GM18511 (cell line): ENCODE measurements around the gene PSMG3.
"Not testable (repeated sequence)": the region's sequence is repeated elsewhere in the genome, so short reads cannot be mapped to it uniquely, and the experiment has no call there.

Source experiments
- ATAC-seq: cut with Tn5 transposase; IDR thresholded peaks from one replicate; pipeline ENCODE4 v1.9.1; 2021; ENCODE audit warnings: mild to moderate bottlenecking, moderate library complexity; ENCODE audit not compliant: unreplicated experiment

PSMG3 gene

GRCh38 chr7:1597066-1597760 lies 27.4 kb upstream of the PSMG3 start:
- ATAC-seq = no peak

- ATAC-seq = no peak
Measured at GRCh38 chr7:1596181-1597043, 26.6 kb upstream of the PSMG3 start.

- no peak for ATAC-seq
Measured at GRCh38 chr7:1595636-1596035, 25.8 kb upstream of the PSMG3 start.

GRCh38 chr7:1595027-1595426 lies 25.2 kb upstream of the PSMG3 start:
- ATAC-seq = no peak

- ATAC-seq = no peak
Measured at GRCh38 chr7:1593904-1594421, 24.1 kb upstream of the PSMG3 start.

- ATAC-seq = no peak
Measured at GRCh38 chr7:1593091-1593866, 23.4 kb upstream of the PSMG3 start.

- no peak for ATAC-seq
Measured at GRCh38 chr7:1592299-1592871, 22.6 kb upstream of the PSMG3 start.

GRCh38 chr7:1591876-1592275 lies 22.0 kb upstream of the PSMG3 start:
- no peak for ATAC-seq

- no peak for ATAC-seq
Measured at GRCh38 chr7:1591396-1591795, 21.6 kb upstream of the PSMG3 start.

GRCh38 chr7:1590887-1591286 lies 21.1 kb upstream of the PSMG3 start:
- no peak for ATAC-seq

GRCh38 chr7:1590476-1590875 lies 20.6 kb upstream of the PSMG3 start:
- ATAC-seq = no peak

- ATAC-seq = no peak
Measured at GRCh38 chr7:1588978-1589377, 19.1 kb upstream of the PSMG3 start.

- ATAC-seq = no peak
Measured at GRCh38 chr7:1587738-1588137, 17.9 kb upstream of the PSMG3 start.

GRCh38 chr7:1586827-1587705 lies 17.2 kb upstream of the PSMG3 start:
- no peak for ATAC-seq

- ATAC-seq = no peak
Measured at GRCh38 chr7:1586126-1586826, 16.4 kb upstream of the PSMG3 start.

- no peak for ATAC-seq
Measured at GRCh38 chr7:1585142-1585981, 15.5 kb upstream of the PSMG3 start.

- no peak for ATAC-seq
Measured at GRCh38 chr7:1584700-1585099, 14.9 kb upstream of the PSMG3 start.

GRCh38 chr7:1583241-1583930 lies 13.6 kb upstream of the PSMG3 start:
- not testable (repeated sequence) for ATAC-seq
